Stomach (tissue), 9 donors: ENCODE results near the gene ECI1. TPM values are rescaled to one million over a fixed set of nuclear protein-coding genes. Genes with fewer than 3 reads are reported as not detected.
A peak's percentile ranks its signal among the peaks of the same experiment; 100 is the strongest.

Experiments
- DNase-seq, 2 donors: peaks; one replicate each; pipeline versions ENCODE4 v3.0.0 to v3.0.0-alpha.2; 2013 to 2019
- H3K27ac ChIP-seq, 5 donors: fragments of 200-600 bp in 4 of 5; sonication (generic) in 4 of 5; one replicate each; pipeline ENCODE4 v1.5.1; 2013 to 2019; ENCODE audit warnings: mild to moderate bottlenecking in 1 of 5, moderate library complexity in 1 of 5
- H3K27me3 ChIP-seq, 3 donors: fragments of 200-600 bp; sonication (generic); one replicate each; pipeline ENCODE4 v1.5.1; 2017 to 2019; ENCODE audit warnings: mixed run types in 1 of 3
- H3K36me3 ChIP-seq, 4 donors: fragments of 200-600 bp; sonication (generic); 1 replicate in 3 of 4; 2 replicates in 1 of 4; pipeline ENCODE4 v1.5.1; 2016 to 2019
- H3K4me1 ChIP-seq, 4 donors: fragments of 200-600 bp; sonication (generic); one replicate each; pipeline ENCODE4 v1.5.1; 2016 to 2019
- H3K4me3 ChIP-seq, 4 donors: fragments of 200-600 bp; sonication (generic) in 3 of 4; one replicate each; pipeline ENCODE4 v1.5.1; 2016 to 2019; ENCODE audit warnings: mild to moderate bottlenecking in 1 of 4
- H3K9me3 ChIP-seq, 4 donors: fragments of 200-600 bp; sonication (generic); one replicate each; pipeline ENCODE4 v1.5.1; 2016 to 2019
- CTCF ChIP-seq, 7 experiments: fragments of 450-650 bp in 4 of 7; fragments of 200-600 bp in 3 of 7; sonication (generic) in 3 of 7; IDR thresholded peaks; one replicate each; pipeline ENCODE4 v1.5.1; 2016 to 2019; ENCODE audit warnings: antibody characterized with exemption in 7 of 7, control low read depth in 2 of 7, mild to moderate bottlenecking in 1 of 7
- EP300 ChIP-seq: sonication (generic); formaldehyde crosslinking; IDR thresholded peaks from one replicate; pipeline ENCODE4 v1.6.1; 2017; ENCODE audit warnings: antibody characterized with exemption
- POLR2A ChIP-seq, 4 donors: fragments of 450-650 bp; IDR thresholded peaks; one replicate each; pipeline ENCODE4 v1.6.1; 2016; ENCODE audit warnings: antibody characterized with exemption in 4 of 4, control low read depth in 2 of 4, mild to moderate bottlenecking in 1 of 4, moderate library complexity in 1 of 4
- POLR2AphosphoS5 ChIP-seq, 3 donors: sonication (generic); formaldehyde crosslinking; IDR thresholded peaks; one replicate each; pipeline ENCODE4 v1.6.1; 2016; ENCODE audit warnings: antibody characterized with exemption in 3 of 3
- WGBS, 5 donors: extraction: QIAGEN DNeasy Blood & Tissue Kit in 3 of 5; methylation state at CpG; one replicate each; pipeline versions ENCODE4 v1.1.5 to v1.1.7; 2013 to 2018; 5-methylcytosine and 5-hydroxymethylcytosine counted together
- intact Hi-C: fragments of 100-400 bp; cut with DNase I; formaldehyde crosslinking; loops from one replicate; pipeline ENCODE4 v1.15.1; 2023; ENCODE audit warnings: low total_unique reads
- polyA plus RNA-seq, 3 donors: library from polyadenylated mRNA; stranded (reverse); fragments of 200-250 nt; gene quantifications; one replicate each; pipeline ENCODE4 v1.2.3, GENCODE V29; 2013
- total RNA-seq, 5 donors: library from RNA; depleted of rRNA; stranded (reverse); fragments of >200 nt; gene quantifications; one replicate each; pipeline versions ENCODE4 v1.1.0 to v1.2.3, GENCODE V29; 2014 to 2016
- donor health status: healthy with polysubstance abuse.
- donor health status: Bipolar disorder and iron deficiency.
- donor health status: healthy.

ECI1 gene
- total and polyA plus RNA-seq, 8 donors: 20.4 to 234 (median 107) TPM

- WGBS, 5 donors: 55 to 69% (median 57%) methylated on average over 9 to 14 of the region's 14 CpGs
- Histone ChIP-seq H3K9me3 (no peaks in the 10 kb centered on the region), H3K27me3 (peaks cover 6 to 45% (median 30%) of the 10 kb centered on the region in 3 donors), H3K36me3 (no peaks in the 10 kb centered on the region), H3K4me3 (no peak overlapping the region), H3K4me1 (peaks cover 17 to 22% (median 20%) of the 10 kb centered on the region in 4 donors), H3K27ac (no peak overlapping the region)
- DNase-seq: no peak
- intact Hi-C loops: loop anchor here (10.0 kb wide), 2 partner anchors 55 to 295 kb away; partner anchors contain the start of gene ECI1
- TF ChIP-seq CTCF (IDR thresholded peaks at IDR 0.05) (no peak), EP300 (no peak), POLR2AphosphoS5 (IDR thresholded peaks at IDR 0.05) (no peak), POLR2A (IDR thresholded peaks at IDR 0.05) (no peak)
Measured at GRCh38 chr16:2199621-2200139, 51.7 kb downstream of the ECI1 start.

GRCh38 chr16:2199095-2199494, 52.3 kb downstream of the ECI1 start:
- no peaks in the 10 kb centered on the region for H3K36me3 ChIP-seq
- WGBS, 5 donors: 62 to 90% (median 77%) methylated on average over 4 to 5 of the region's 5 CpGs
- no peaks in the 10 kb centered on the region for H3K9me3 ChIP-seq
- peaks cover 6 to 51% (median 36%) of the 10 kb centered on the region in 3 donors for H3K27me3 ChIP-seq
- peaks cover 13 to 21% (median 19%) of the 10 kb centered on the region in 4 donors for H3K4me1 ChIP-seq
- no peak overlapping the region for H3K27ac ChIP-seq
- TF ChIP-seq POLR2AphosphoS5 (IDR thresholded peaks at IDR 0.05): no peak
- DNase-seq: no peak
- intact Hi-C loops: loop anchor here (10.0 kb wide), 1 partner anchor 296 kb away; no protein-coding TSS in a partner anchor
- H3K4me3 ChIP-seq: no peak overlapping the region

- 47 to 67% (median 57%) methylated on average over 4 of the region's 4 CpGs for WGBS, 5 donors
- Histone ChIP-seq H3K9me3 (no peaks in the 10 kb centered on the region), H3K4me3 (no peak overlapping the region), H3K27ac (no peak overlapping the region), H3K27me3 (peaks cover 6 to 59% (median 37%) of the 10 kb centered on the region in 3 donors), H3K4me1 (peaks cover 13 to 21% (median 19%) of the 10 kb centered on the region in 4 donors), H3K36me3 (no peaks in the 10 kb centered on the region)
- TF ChIP-seq EP300 (no peak), CTCF (IDR thresholded peaks at IDR 0.05) (no peak), POLR2A (IDR thresholded peaks at IDR 0.05) (no peak), POLR2AphosphoS5 (IDR thresholded peaks at IDR 0.05) (no peak)
- intact Hi-C loops: loop anchor here (10.0 kb wide), 1 partner anchor 297 kb away; no protein-coding TSS in a partner anchor
- no peak for DNase-seq
Measured at GRCh38 chr16:2198283-2198682, 53.1 kb downstream of the ECI1 start.

- H3K36me3 ChIP-seq: no peaks in the 10 kb centered on the region
- H3K27me3 ChIP-seq: peaks cover 6 to 59% (median 37%) of the 10 kb centered on the region in 3 donors
- peaks cover 13 to 21% (median 19%) of the 10 kb centered on the region in 4 donors for H3K4me1 ChIP-seq
- H3K27ac ChIP-seq: no peak overlapping the region
- no peak for DNase-seq
- H3K9me3 ChIP-seq: no peaks in the 10 kb centered on the region
- 76 to 88% (median 83%) methylated on average over 6 of the region's 6 CpGs for WGBS, 5 donors
- TF ChIP-seq CTCF (IDR thresholded peaks at IDR 0.05) (no peak), EP300 (no peak), POLR2A (IDR thresholded peaks at IDR 0.05) (no peak), POLR2AphosphoS5 (IDR thresholded peaks at IDR 0.05) (no peak)
- intact Hi-C loops: loop anchor here (10.0 kb wide), 1 partner anchor 297 kb away; no protein-coding TSS in a partner anchor
- no peak overlapping the region for H3K4me3 ChIP-seq
Measured at GRCh38 chr16:2197765-2198164, 53.6 kb downstream of the ECI1 start.

GRCh38 chr16:2196981-2197511, 54.3 kb downstream of the ECI1 start:
- DNase-seq: no peak
- H3K9me3 ChIP-seq: no peaks in the 10 kb centered on the region
- peaks cover 13 to 21% (median 19%) of the 10 kb centered on the region in 4 donors for H3K4me1 ChIP-seq
- intact Hi-C loops: loop anchor here (10.0 kb wide), 1 partner anchor 298 kb away; no protein-coding TSS in a partner anchor
- no peak overlapping the region for H3K27ac ChIP-seq
- 23 to 90% (median 30%) methylated on average over 2 to 32 of the region's 32 CpGs for WGBS, 5 donors
- no peak for TF ChIP-seq CTCF (IDR thresholded peaks at IDR 0.05)
- no peak for TF ChIP-seq POLR2AphosphoS5 (IDR thresholded peaks at IDR 0.05)
- no peak for TF ChIP-seq POLR2A (IDR thresholded peaks at IDR 0.05)
- TF ChIP-seq EP300: no peak
- peak overlapping the region; percentile 25 to 36 (median 34) for H3K4me3 ChIP-seq
- H3K27me3 ChIP-seq: peaks cover 6 to 59% (median 37%) of the 10 kb centered on the region in 3 donors
- H3K36me3 ChIP-seq: no peaks in the 10 kb centered on the region
